HL-60 (cell line): ENCODE measurements around the gene CAMTA1.

ENCODE experiments used
- DNase-seq, 2 experiments: peaks; one replicate each; pipeline ENCODE4 v3.0.0-alpha.2; 2010 to 2020; ENCODE audit warnings: low read depth in 1 of 2, low spot score in 1 of 2
- H3K27ac ChIP-seq: fragments of 250-450 bp; sonication (Bioruptor Pico); replicated peaks from 2 replicates; pipeline ENCODE4 v1.5.1; 2020; ENCODE audit warnings: mild to moderate bottlenecking, moderate library complexity
- H3K27me3 ChIP-seq: fragments of 250-450 bp; sonication (Bioruptor Pico); 2 replicates; pipeline ENCODE4 v1.5.1; 2021; ENCODE audit warnings: mild to moderate bottlenecking, moderate library complexity; ENCODE audit not compliant: insufficient read depth, poor library complexity, severe bottlenecking
- H3K4me3 ChIP-seq: replicated peaks from 2 replicates; pipeline ENCODE4 v1.5.1; 2011; ENCODE audit warnings: mild to moderate bottlenecking, control low read depth, low read length; ENCODE audit not compliant: insufficient read depth
- GABPA ChIP-seq: IDR thresholded peaks from 2 replicates; pipeline ENCODE4 v1.6.1; 2012; ENCODE audit warnings: low read depth
- POLR2AphosphoS5 ChIP-seq: IDR thresholded peaks from 2 replicates; pipeline ENCODE4 v1.6.1; 2012; ENCODE audit warnings: low read depth
- SPI1 ChIP-seq: IDR thresholded peaks from 2 replicates; pipeline ENCODE4 v1.6.1; 2012; ENCODE audit warnings: low read depth, mild to moderate bottlenecking, borderline replicate concordance
- TF ChIP-seq, protein P1 (sequence below): IDR thresholded peaks from one replicate; pipeline ENCODE4 v1.5.1; 2011; ENCODE audit warnings: low read length, control low read depth, inconsistent platforms; ENCODE audit not compliant: insufficient read depth
- TF ChIP-seq, protein P2 (sequence below): IDR thresholded peaks from 2 replicates; pipeline ENCODE4 v1.6.1; 2012; ENCODE audit warnings: low read depth; ENCODE audit not compliant: insufficient replicate concordance

CAMTA1 gene

DNA sequence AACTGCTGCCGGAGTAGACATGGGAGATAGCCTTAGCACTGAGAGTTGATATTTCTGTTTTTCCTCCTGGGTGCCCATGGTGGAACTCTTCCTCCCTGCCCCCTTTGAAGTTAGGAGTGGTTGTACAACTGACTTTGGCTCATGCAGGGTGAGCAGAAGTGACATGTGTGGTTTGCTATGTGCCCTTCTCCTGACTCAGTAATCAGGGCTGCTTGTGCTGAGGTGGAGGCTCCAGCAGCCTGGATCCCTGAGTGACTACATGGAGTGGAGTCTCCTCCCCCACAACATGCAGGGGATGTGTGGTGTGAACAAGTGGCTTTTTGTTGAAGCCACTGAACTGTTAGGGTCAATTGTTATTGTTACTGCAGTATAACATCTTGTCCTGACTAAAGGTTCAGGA, 261.6 kb downstream of the CAMTA1 start:
- Histone ChIP-seq H3K27me3 (no peaks in the 10 kb centered on the region), H3K4me3 (no peak overlapping the region), H3K27ac (no peak overlapping the region)
- TF ChIP-seq, protein P1, sequence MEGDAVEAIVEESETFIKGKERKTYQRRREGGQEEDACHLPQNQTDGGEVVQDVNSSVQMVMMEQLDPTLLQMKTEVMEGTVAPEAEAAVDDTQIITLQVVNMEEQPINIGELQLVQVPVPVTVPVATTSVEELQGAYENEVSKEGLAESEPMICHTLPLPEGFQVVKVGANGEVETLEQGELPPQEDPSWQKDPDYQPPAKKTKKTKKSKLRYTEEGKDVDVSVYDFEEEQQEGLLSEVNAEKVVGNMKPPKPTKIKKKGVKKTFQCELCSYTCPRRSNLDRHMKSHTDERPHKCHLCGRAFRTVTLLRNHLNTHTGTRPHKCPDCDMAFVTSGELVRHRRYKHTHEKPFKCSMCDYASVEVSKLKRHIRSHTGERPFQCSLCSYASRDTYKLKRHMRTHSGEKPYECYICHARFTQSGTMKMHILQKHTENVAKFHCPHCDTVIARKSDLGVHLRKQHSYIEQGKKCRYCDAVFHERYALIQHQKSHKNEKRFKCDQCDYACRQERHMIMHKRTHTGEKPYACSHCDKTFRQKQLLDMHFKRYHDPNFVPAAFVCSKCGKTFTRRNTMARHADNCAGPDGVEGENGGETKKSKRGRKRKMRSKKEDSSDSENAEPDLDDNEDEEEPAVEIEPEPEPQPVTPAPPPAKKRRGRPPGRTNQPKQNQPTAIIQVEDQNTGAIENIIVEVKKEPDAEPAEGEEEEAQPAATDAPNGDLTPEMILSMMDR, result no peak
- TF ChIP-seq, protein P2, sequence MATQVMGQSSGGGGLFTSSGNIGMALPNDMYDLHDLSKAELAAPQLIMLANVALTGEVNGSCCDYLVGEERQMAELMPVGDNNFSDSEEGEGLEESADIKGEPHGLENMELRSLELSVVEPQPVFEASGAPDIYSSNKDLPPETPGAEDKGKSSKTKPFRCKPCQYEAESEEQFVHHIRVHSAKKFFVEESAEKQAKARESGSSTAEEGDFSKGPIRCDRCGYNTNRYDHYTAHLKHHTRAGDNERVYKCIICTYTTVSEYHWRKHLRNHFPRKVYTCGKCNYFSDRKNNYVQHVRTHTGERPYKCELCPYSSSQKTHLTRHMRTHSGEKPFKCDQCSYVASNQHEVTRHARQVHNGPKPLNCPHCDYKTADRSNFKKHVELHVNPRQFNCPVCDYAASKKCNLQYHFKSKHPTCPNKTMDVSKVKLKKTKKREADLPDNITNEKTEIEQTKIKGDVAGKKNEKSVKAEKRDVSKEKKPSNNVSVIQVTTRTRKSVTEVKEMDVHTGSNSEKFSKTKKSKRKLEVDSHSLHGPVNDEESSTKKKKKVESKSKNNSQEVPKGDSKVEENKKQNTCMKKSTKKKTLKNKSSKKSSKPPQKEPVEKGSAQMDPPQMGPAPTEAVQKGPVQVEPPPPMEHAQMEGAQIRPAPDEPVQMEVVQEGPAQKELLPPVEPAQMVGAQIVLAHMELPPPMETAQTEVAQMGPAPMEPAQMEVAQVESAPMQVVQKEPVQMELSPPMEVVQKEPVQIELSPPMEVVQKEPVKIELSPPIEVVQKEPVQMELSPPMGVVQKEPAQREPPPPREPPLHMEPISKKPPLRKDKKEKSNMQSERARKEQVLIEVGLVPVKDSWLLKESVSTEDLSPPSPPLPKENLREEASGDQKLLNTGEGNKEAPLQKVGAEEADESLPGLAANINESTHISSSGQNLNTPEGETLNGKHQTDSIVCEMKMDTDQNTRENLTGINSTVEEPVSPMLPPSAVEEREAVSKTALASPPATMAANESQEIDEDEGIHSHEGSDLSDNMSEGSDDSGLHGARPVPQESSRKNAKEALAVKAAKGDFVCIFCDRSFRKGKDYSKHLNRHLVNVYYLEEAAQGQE, result no peak
- TF ChIP-seq GABPA, result no peak
- TF ChIP-seq POLR2AphosphoS5, result no peak
- no peak for TF ChIP-seq SPI1
- no peak for DNase-seq

DNA sequence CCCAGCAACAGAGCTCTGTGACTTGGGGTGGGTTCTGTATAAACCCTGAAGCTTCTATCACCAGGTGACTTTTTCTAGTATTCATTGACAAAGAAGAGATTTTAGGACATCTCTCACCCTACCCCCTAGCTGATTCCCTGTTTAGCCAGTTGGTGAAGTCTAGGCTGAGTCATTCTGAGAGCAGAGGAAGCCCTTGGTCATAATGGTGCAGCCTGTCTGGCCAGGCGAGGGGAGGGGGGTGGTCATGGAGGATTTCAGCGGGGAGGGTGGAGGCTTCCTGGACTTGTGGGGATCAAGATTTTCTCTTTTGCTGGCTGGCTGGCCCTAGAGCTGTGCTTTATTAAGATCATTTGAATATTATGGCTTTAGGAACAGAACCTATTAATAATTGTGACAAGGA, 262.6 kb downstream of the CAMTA1 start:
- TF ChIP-seq, protein P2, result no peak
- no peak for TF ChIP-seq POLR2AphosphoS5
- TF ChIP-seq SPI1, result no peak
- TF ChIP-seq, protein P1, result no peak
- TF ChIP-seq GABPA, result no peak

DNA sequence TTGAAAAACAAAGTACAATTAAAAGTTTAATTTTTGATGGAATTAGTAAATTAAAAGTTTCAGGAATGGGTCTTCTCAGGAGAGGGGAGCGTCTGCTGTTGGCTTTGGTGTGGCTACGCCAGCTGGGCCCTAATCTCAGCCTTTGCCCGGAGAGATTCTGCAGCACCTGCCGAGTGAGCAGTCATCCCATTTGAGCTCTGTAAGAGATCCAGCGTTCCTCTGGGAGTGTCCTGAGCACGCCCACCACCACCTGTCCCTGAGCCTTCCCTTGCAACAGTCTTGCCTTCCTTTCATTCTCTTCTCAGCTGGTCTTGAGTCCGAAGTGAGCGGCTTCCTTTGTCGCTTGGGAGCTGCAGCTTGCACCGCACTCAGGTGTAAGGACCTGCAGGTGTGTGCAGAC, 263.1 kb downstream of the CAMTA1 start:
- Histone ChIP-seq H3K4me3 (no peak overlapping the region), H3K27ac (no peak overlapping the region), H3K27me3 (no peaks in the 10 kb centered on the region)
- DNase-seq, result no peak
- TF ChIP-seq, protein P1, result no peak
- TF ChIP-seq GABPA, result no peak
- TF ChIP-seq POLR2AphosphoS5, result no peak
- no peak for TF ChIP-seq SPI1
- TF ChIP-seq, protein P2, result no peak

More for the DNA sequence above, 262.6 kb downstream of the CAMTA1 start:
- no peak overlapping the region for H3K27ac ChIP-seq
- no peak overlapping the region for H3K4me3 ChIP-seq
- H3K27me3 ChIP-seq, result no peaks in the 10 kb centered on the region
- no peak for DNase-seq
